SIG-M5 treated with dmso at 0.1 percent for 504 hours (cell line): ENCODE measurements around the gene COL16A1.

Experiments
- DNase-seq: peaks from one replicate; lab custom pipeline; 2025; ENCODE audit not compliant: unreplicated experiment; lab: John Stamatoyannopoulos, UW

The COL16A1 gene

DNA sequence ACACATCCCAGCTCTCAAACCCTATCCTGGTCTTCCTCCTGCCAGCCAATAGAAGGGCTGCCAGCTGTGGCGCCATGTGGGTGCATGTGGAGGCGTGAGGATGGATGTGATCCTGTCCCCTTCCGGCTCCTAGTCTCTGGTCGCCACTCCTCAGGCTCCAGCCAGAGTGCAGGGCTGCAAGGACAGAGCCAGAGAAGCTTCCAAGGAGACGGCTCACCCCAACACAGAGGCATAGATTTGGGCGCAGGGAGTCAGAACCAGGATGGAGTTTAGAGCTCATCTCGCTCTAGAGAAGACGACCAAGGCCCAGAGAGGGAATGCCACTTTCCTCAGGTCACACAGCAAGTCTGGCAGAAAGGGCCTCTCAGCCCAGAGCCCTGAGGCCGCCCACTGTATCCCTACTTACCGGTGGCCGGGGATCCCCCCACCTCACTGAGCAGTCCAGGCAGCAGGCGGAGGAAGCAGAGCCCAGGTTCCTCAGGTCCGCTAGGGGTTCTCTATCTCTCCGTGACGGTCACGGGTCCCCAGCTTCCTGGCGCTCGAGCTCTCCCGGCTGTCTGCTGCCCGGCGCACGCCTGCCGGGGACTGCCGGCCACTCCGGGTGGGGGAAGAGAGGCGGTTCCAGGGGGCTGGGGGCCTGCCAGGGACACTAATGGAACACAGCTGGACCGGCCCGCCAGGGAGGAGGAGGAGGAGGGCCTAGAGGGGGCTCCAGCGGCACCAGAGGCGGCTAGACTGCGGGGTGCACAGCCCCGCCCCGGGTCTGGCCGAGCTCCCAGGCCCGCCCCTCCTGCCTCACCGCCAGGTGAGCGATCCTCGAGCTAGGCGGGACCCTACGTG is at the start of gene COL16A1:
Gene COL16A1, minus strand, starts transcription at position 587 of the 840 bp plus-strand sequence. CDS start 1,824 bp downstream, outside the sequence.
- no peak for DNase-seq

DNA sequence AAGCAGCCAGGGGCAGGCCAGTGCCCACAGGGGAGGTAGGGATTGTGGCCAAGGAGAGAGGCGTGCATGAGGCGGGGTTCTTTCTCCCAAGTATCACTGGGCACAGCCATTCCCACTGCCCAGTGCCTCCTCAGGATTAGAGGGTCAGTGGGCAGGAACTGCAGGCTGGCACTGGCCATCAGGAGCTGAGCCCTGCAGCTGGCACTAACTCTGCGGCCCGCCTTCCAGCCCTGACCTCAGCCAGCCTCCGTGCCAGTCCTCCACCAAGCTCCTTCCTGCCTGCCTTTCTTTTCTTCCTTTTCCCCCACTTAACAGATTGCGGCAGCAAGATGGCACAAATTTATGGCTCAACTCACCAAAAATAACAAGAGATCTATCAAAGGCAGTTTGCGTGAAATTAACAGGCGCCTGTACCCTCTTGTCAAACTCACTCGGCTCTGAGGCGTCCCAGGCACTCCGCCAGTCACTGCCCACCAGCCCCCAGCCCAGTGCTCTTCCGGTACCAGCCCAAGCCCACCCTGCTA is 49.2 kb upstream of the COL16A1 start:
- DNase-seq = no peak

DNA sequence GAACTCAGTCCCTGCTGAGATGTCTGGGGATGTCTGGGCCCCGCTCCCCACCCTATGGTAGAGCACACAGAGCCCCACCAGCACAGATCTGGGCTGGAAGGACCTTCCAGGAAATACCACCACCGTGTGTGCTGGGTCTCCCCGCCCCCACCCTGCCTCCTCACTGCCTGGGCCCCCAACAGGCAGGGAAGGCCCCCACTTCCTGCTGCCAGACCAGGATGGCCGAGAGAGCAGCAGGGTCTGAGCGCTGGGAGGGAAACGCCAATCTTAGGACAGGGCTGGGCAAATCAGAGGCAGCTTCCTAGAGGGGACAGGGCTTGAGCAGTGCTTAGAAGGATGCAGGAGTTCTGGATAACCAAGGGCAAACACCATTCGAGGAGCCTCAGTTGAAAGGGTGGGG is 48.4 kb upstream of the COL16A1 start:
- no peak for DNase-seq

DNA sequence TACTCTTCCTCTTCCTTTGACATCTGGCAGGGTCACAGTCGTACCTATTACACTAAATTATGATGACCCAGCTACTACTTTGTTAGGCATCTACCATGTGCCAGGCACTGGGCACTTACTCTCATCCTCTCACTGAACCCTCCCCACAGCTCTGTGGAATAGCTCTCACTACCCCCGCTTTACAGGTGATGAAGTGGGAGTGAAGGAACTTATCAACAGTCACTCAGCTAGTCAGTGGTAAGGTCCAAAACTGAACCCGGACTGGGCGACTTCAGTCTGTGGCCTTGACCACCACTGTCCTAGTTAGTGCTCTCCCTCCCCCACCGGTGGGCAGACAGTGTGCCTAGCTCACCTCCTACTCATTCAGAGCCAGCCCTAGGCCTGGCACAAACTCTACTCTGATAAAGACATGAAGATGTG is 48.0 kb upstream of the COL16A1 start:
- DNase-seq = no peak

DNA sequence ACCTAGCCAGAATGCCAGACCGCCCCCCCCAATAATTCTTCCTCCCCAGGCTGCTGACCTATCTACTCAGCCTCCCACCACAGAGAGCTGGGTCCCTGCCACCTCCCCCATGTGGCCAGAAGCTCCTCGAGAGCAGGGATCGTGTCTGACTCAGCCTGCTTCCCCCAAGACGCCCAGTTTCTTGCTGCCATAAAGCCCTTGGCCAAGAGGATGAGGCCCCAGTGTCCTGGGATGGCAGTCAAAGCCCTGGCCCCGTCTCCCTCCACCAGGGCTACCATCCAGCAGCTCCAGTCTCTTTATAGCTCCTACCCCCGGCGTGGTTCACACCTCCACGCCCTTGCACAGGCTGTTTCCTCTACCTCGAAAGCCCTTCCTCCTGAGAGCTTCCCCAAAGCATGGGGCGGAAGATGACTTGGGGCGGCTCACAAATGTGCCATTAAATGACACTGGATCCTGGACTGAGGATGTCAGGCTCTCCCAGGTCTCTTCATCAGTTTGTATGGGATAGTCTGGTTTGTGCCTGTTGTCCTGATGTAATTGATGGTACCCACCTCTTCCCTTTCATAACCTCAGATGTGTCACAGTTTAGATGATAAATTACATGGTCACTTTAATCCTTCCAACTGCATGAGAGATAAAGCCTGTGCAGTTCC is 47.2 kb upstream of the COL16A1 start:
- DNase-seq = no peak

DNA sequence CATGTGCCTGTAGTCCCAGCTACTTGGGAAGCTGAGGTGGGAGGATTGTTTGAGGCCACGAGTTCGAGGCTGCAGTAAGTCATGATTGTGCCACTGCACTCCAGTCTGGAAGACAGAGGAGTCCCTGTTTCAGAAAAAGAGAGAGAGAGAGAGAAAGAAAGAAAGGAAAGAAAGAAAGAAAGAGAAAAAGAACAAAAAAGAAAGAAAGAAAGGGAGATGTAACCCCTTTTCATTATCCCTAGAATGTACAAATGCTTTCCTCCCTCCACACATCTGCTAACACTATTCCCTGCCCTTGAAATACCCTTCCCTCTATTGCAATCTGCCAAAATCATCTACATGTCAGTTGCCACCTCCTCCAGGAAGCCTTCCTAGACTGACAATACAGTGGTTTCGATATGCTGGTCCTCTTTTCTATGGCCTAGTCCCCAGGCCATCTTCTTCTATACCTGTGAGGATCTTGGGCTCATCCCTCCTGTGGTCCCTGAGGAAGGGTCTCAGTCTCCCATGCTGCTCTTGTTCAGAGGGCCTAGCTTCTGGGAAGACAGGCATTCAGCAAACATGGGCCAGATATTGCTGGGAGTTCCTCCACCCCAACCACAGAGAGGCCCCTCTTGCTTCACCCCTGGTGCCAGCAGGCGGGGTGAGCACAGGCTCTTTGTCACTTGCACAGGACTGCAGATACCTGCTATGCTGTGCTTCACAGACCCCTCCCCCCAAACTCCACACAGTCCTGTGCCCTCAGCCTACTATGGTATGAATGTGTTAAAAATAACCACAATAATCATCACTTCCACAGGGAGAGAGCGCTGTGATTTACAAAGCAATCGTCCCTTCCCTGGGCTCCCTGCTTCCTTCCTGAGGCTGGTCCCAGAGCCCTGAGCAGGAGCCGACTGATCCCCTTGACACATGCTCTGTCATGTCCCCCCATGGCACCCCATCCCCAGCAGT is 46.2 kb upstream of the COL16A1 start:
- DNase-seq = no peak

DNA sequence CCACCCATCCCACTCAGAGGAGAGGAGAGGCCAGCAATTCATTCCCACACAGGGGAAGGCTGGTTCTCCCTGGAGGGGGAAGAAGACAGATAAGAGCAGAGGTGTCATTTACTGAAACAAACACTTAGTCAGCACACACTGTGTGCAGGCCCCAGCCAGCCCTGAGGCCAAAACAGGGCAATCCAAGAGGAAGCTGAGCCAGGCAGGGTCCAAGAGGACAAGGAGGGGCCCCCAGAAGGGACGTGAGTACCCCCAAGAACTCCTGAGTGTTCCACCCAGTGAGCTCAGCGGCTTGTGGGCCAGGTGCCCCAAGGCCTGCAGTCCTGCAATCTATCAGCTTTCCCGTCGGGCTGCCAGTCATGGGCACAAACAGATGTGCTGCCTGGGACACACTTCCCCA is 44.5 kb upstream of the COL16A1 start:
- no peak for DNase-seq

DNA sequence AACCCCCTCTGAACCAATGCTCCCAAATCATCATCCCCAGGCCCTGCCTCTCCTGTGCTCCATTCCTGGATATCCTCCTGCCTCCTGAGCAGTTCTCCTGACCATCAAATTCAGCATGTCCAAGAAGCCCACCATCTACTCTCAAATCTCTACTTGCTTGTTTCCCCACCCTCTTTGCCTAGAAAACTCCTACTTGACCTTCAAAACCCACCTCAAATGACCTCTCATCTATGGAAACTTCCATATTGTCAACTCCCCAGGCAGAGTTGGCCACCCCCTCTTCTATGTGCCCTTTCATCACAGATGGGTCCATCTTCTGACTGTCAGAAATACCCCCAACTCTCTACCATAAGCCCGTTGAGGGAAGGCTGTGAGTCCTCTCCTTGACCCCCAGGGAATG is 43.5 kb upstream of the COL16A1 start:
- DNase-seq = no peak

DNA sequence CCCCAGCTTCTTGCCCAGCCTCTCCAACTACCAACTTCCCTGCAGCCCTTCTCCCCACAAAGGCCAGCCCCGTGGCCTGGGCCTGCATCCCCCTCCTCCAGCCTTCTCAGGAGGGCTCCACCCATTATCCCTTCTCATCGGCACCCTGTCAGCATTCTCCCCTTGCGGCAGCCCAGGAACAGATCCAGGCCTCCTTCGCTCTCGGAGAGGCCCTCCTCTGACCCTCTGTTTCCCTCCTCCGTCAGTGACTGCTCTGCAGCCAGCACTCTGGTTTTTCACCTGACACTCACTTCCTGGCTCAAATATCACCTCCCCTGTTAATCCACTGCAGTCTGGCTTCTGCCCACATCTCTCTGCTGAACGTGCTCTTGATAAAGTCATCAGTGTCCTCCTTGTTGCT is 42.9 kb upstream of the COL16A1 start:
- DNase-seq = no peak

DNA sequence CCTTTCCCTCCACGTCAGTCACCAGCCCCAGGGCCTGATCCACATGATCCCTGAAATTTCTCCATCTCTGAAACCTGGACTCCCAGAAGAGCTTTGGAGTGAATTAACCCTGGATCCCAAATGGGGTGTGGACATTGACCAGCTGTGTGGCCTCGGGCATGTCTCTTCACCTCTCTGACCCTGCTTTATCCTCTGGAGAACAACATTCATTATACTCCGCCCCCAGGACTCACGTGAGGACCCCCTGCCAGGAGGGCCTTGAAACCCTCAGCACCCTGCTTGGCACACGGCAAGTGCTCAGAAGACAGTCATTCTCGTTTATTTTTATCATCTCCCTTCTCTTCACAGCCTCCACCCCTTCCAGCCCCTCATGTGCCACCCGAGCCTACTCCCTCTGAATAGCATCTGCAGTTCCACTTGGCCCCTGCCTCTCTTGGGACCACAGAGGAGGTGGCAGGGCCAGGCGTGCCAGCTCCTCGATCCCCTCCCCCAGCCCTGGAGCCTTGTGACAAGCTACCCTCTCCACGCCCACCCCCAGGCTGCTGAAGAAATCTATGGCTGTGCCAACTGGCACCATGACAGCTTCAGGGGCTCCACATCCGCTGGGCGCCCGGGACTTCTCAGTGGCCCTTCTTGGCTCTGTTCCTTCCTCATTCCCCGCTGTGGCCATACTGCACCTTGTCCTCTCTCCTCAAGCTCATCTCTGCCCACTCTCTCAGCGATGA is 42.3 kb upstream of the COL16A1 start:
- no peak for DNase-seq

DNA sequence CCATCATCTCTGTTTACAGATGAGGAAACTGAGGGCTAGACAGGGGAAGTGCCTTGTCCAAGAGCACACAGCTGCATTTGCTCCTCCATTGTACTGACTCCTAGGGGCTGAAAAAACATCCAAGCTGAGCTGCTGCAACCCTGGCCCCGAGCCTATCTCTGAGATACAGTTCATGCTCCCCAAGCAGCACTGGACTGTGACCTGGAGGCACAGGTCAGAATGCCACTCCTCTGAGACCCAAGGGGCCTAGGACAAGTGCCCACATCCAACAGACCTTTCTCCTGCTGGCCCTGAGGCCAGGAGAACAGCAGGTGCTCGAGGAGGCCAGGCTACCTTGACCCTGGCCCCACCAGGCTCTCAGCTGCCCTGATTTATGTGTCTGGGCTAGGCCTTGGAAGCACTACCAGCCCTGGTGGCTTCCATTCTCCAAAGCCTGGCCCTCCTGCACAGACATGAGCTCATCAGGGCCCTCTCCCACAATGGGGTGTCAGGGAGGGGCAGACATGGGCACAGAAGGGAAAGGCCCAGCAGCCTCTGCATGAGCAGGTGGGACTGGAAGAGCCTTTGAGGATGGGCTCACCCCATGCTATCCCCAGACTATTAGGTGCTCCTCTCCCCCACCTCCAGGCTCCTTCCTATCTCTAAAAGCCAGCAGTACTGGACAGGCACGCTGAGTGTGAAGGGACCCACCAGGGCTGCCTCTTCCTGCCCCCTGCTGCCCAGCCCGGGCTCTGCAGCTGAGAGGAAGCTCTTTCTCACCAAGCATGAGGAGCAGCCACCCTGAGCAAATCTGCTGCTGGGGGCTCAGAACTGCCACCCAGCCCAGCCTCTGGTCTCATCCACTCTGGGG is 41.5 kb upstream of the COL16A1 start:
- peak; percentile 40 for DNase-seq

DNA sequence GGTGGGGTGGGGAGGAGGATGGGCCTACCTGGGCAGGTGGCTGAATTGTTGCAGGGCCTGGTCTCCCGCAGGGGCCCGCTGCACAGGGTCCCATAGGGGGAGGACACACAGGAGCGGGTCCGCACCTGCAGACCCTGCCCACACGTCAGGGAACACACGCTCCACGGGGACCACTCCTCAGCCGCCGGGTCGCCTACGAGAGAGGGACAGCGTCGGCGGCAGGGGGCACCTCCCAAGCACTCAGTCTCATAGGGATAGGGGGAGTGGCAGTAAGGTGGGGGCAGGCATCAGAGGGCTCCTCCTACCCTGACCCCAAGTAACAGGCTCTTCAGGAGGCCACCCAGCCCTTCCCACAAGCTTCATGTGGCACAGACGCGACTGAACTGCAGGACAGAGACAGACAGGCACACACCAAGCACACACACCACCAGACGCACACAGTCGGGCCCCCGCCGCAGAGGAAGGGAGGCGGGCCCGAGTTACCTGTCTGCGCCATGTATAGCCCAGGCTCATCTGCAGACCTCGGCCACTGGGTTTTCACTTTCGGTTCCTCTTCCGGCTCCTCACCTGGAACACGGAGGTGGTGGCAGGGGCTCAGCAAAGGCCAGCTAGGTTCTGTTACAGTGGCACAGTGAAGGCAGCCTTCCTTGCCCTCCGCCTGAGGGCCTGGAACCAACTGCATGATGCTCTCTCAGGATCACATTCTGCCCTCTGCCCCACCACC is 40.5 kb upstream of the COL16A1 start:
- no peak for DNase-seq

DNA sequence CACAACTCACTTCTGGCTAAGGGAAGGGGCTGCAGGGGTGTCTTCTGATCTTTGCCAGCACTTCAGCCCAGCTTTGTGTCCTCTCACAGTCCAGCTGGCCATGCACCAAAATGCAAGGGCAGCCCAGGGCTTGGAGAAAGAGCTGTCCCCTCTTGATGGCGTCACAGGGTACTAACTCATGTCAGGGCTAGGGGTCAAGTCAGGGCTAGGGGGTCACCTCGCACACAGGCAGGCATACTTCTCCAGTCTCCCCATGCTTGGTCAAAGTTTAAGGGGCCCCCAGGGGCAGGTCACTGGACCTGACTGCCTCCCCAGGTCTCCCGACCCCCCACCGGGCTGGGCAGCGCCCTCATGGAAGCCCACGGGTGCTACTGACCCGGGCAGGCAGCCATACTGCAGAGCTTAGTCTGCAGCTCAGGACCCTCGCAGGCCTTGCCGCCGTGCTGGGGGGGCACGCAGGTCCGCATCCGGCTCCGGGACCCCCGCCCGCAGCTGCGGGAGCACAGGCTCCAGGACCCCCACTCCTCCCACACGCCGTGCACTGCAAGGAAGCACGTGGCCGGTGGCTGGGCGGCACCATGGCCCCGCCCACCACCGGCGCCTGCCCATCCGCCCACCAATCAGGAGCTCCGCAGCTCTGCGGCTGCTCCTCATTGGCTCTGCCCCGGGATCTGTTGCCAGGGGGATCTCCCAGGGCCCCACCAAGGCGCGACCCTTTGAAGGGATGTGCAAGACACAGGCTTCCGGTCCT is 38.8 kb upstream of the COL16A1 start:
- DNase-seq = no peak

DNA sequence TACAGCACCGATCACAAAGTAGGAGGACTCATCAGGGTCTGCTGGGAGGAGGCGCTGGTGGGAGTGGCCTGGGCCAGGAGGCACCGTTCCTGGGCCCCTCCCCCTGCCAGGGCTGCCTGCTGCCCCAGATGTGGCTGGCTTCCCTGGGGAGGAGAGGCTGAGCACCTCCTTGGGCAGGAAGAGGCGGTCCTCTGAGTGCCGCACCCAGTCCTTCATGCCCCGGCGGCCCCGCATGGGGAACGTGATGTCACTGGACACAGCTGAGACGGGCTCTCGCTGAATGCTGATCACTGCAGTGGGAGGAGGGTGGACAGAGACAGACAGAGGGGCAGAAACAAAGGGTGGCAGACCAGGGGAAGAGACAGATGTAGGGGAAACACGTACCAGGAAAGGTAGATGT is 35.5 kb upstream of the COL16A1 start:
- no peak for DNase-seq

DNA sequence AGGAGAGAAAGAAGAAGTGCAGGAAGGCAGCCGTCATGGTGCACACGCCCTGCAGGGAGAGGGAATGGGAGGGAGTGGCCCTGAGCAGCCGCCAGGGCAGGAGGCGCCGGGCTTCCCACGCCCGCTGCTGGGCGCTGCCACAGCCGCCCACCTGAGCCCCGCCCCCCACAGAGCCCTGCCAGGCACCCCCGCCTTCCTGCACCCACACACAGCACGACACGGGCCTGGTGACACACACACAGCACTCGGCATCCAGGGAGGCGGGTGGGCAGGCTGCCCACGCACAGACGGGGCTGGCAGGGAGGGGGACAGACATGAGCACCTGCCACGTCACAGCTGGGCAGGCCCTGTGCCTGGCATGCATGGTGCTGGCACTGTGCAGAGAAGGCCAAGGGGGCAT is 32.9 kb upstream of the COL16A1 start:
- no peak for DNase-seq

DNA sequence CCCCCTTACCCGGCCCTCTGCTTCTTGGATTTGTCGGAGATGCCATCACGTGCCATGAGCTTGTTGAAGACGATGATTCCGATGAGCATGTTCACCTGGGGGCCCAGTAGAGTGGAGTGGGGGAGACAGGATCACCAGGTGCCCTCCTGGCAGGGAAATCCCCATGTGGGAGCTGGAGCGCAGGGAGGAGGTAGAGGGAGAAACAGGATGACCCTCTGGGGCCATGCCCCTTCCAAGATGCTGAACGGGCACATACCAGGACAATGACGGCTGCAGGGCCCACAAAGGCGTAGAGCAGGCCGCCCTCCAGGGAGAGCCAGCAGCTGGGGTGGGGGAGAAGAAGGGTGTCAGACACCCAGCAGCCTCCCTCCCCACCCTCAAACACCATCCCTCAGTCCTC is 31.8 kb upstream of the COL16A1 start:
- DNase-seq = no peak

DNA sequence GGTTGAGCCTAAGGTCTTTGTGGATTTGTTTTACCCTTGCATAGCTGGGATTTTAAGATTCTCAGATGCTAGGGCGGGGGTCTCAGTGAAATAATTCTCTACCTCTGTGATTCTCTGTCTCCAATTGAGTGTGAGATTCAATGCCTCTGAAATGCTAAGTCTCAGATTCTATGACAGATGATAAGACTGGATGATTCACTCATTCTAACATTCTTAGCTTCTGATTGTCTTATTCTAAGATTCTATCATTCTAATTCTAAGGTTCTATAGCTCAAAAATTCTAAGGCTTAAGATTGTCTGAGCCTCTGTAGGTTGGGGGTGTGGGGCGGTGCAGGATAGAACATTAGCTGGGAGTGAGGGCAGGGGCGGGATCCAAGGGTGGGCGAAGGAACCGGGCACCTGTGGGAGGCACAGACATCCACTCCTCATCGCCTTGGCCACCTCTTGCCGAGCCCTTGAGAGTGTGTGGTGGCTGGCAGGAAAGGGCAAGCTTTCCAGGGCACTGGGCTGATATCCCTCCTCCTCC is 30.8 kb upstream of the COL16A1 start:
- no peak for DNase-seq
